Measurements from ENCODE around the gene CENPP.

Gene CENPP

DNA sequence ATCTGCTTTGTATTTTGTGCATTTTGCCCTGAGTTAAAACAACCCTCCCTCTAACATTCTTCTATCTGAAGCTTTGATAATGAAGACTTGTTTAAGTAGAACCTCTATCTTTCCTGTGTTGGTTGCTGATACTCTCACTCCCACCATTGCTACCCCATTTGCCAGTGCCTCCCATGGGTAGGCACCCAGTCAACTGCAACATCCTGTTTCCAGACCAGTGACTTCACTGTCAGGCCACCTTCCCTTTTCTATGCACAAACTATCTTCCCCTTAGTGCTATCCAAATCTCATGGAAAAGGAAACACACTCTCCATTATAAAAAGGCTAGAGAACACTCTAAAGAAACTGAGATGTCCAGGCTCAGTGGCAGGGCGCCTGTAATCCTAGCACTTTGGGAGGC, 26.6 kb upstream of the CENPP start:
- peaks cover 34% of the 10 kb centered on the region; the same call in 1 of the 2 replicates for H3K36me3 ChIP-seq (replicated peaks; ENCODE audit: insufficient read depth, low read length)
- no peak for DNase-seq
- H2AFZ ChIP-seq (ENCODE audit: low read length) = no peak overlapping the region
- H3K79me2 ChIP-seq (ENCODE audit: low read length) = peaks cover 39% of the 10 kb centered on the region
- peaks cover 22% of the 10 kb centered on the region for H3K4me1 ChIP-seq (ENCODE audit: low read length)
- peaks cover 36% of the 10 kb centered on the region for H3F3A ChIP-seq (ENCODE audit: insufficient read depth, low read length)
- no peaks in the 10 kb centered on the region for H3K9me3 ChIP-seq (replicated peaks; ENCODE audit: insufficient read depth, low read length)
- no peak overlapping the region for H3K9ac ChIP-seq (ENCODE audit: low read length)
- H3K27me3 ChIP-seq (replicated peaks; ENCODE audit: insufficient read depth, low read length) = no peaks in the 10 kb centered on the region
- no peak overlapping the region for H3K4me2 ChIP-seq (ENCODE audit: low read depth, low read length)
- H3K4me3 ChIP-seq (ENCODE audit: low read length) = no peak overlapping the region
- no peaks in the 10 kb centered on the region for H3K9me2 ChIP-seq (replicated peaks; ENCODE audit: insufficient read depth, low read length)
- TF ChIP-seq, protein P1, sequence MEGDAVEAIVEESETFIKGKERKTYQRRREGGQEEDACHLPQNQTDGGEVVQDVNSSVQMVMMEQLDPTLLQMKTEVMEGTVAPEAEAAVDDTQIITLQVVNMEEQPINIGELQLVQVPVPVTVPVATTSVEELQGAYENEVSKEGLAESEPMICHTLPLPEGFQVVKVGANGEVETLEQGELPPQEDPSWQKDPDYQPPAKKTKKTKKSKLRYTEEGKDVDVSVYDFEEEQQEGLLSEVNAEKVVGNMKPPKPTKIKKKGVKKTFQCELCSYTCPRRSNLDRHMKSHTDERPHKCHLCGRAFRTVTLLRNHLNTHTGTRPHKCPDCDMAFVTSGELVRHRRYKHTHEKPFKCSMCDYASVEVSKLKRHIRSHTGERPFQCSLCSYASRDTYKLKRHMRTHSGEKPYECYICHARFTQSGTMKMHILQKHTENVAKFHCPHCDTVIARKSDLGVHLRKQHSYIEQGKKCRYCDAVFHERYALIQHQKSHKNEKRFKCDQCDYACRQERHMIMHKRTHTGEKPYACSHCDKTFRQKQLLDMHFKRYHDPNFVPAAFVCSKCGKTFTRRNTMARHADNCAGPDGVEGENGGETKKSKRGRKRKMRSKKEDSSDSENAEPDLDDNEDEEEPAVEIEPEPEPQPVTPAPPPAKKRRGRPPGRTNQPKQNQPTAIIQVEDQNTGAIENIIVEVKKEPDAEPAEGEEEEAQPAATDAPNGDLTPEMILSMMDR (IDR thresholded peaks at IDR 0.05; ENCODE audit: low read length) = no peak
- TF ChIP-seq EZH2phosphoT487 (IDR thresholded peaks at IDR 0.05; ENCODE audit: low read length) = no peak
- TF ChIP-seq EZH2 (optimal IDR thresholded peaks at IDR 0.05; ENCODE audit: low read depth, low read length) = no peak
- H4K20me1 ChIP-seq (ENCODE audit: insufficient read depth, low read length) = no peaks in the 10 kb centered on the region
- H3K27ac ChIP-seq (ENCODE audit: low read length) = no peak overlapping the region

DNA sequence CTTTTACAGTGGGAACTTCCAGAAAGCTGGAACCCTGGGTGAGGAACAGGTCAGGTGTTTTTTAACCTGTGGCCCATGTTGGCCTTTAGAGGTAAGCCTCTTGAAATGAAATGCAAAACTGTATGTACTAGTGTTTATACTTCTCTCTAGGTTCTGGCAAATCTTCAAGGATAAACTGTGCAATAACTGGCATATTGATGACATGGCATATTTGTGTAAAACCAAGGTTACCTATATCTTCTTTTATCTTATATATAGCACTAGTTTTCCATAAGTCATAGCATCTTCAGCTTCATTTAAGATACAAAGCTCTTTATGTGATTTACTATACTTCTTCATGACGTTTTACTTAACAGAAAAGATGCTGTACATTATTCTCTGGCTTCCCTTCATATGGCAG, 24.8 kb upstream of the CENPP start:
- no peak for DNase-seq
- Histone ChIP-seq H3K9me3 (replicated peaks; ENCODE audit: insufficient read depth, low read length) (no peaks in the 10 kb centered on the region), H3K4me2 (ENCODE audit: low read depth, low read length) (no peak overlapping the region), H3K9me2 (replicated peaks; ENCODE audit: insufficient read depth, low read length) (no peaks in the 10 kb centered on the region), H3K4me1 (ENCODE audit: low read length) (peaks cover 16% of the 10 kb centered on the region), H3K9ac (ENCODE audit: low read length) (no peak overlapping the region), H4K20me1 (ENCODE audit: insufficient read depth, low read length) (no peaks in the 10 kb centered on the region), H3F3A (ENCODE audit: insufficient read depth, low read length) (peaks cover 27% of the 10 kb centered on the region), H3K27ac (ENCODE audit: low read length) (no peak overlapping the region), H3K36me3 (replicated peaks; ENCODE audit: insufficient read depth, low read length) (peaks cover 38% of the 10 kb centered on the region; the same call in 1 of the 2 replicates), H3K27me3 (replicated peaks; ENCODE audit: insufficient read depth, low read length) (no peaks in the 10 kb centered on the region), H3K79me2 (ENCODE audit: low read length) (peaks cover 23% of the 10 kb centered on the region), H2AFZ (ENCODE audit: low read length) (no peak overlapping the region), H3K4me3 (ENCODE audit: low read length) (no peak overlapping the region)
- TF ChIP-seq, protein P1 (IDR thresholded peaks at IDR 0.05; ENCODE audit: low read length) = no peak
- TF ChIP-seq EZH2phosphoT487 (IDR thresholded peaks at IDR 0.05; ENCODE audit: low read length) (no peak), EZH2 (optimal IDR thresholded peaks at IDR 0.05; ENCODE audit: low read depth, low read length) (no peak)

DNA sequence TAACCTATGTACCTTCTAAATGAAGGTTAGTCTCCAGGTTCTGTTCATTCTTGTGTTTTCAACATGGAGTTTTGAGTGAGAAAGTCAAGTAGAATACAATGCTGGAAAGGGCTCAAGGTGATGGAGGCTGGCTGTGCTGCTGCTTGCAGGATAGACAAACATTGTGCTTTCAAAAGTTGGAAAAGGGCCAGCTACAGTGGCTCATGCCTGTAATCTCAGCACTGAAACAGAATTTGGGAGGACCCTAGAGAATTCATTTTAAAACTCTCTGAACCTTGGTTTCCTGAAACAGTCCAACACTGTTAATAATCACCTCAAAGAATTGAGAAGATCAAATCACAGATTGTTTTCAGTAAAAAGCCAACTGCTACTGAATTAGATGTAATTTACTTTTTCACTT, 16.9 kb upstream of the CENPP start:
- Histone ChIP-seq H3K36me3 (replicated peaks; ENCODE audit: insufficient read depth, low read length) (peaks cover 15% of the 10 kb centered on the region), H3K4me3 (ENCODE audit: low read length) (no peak overlapping the region), H3K9me2 (replicated peaks; ENCODE audit: insufficient read depth, low read length) (no peaks in the 10 kb centered on the region), H3K4me1 (ENCODE audit: low read length) (peaks cover 45% of the 10 kb centered on the region), H2AFZ (ENCODE audit: low read length) (no peak overlapping the region), H3K9ac (ENCODE audit: low read length) (no peak overlapping the region), H3K27ac (ENCODE audit: low read length) (peak overlapping the region; percentile 5; the same call in 1 of the 2 replicates), H3K79me2 (ENCODE audit: low read length) (peaks cover 52% of the 10 kb centered on the region), H3K9me3 (replicated peaks; ENCODE audit: insufficient read depth, low read length) (no peaks in the 10 kb centered on the region), H3F3A (ENCODE audit: insufficient read depth, low read length) (peaks cover 4% of the 10 kb centered on the region; the same call in 1 of the 2 replicates), H3K4me2 (ENCODE audit: low read depth, low read length) (no peak overlapping the region; the same call in 1 of the 2 replicates), H4K20me1 (ENCODE audit: insufficient read depth, low read length) (no peaks in the 10 kb centered on the region), H3K27me3 (replicated peaks; ENCODE audit: insufficient read depth, low read length) (no peaks in the 10 kb centered on the region)
- TF ChIP-seq, protein P1 (IDR thresholded peaks at IDR 0.05; ENCODE audit: low read length) = no peak
- no peak for TF ChIP-seq EZH2 (optimal IDR thresholded peaks at IDR 0.05; ENCODE audit: low read depth, low read length)
- no peak for TF ChIP-seq EZH2phosphoT487 (IDR thresholded peaks at IDR 0.05; ENCODE audit: low read length)
- no peak for DNase-seq

Data from MM.1S (cell line).